Fibroblast of villous mesenchyme (primary cell): ENCODE results near the gene ARHGAP28. TPM values are rescaled to one million over a fixed set of nuclear protein-coding genes. Genes with fewer than 3 reads are reported as not detected.

ENCODE experiments used
- DNase-seq: peaks from one replicate; pipeline ENCODE4 v3.0.0-alpha.2; 2010; ENCODE audit warnings: low read depth
- H3K4me3 ChIP-seq: 2 replicates; pipeline ENCODE4 v1.5.1; 2011; ENCODE audit warnings: low read depth, mild to moderate bottlenecking, low read length
- CTCF ChIP-seq: IDR thresholded peaks from 2 replicates; pipeline ENCODE4 v1.5.1; 2012; ENCODE audit warnings: low read depth, mild to moderate bottlenecking, low read length; ENCODE audit not compliant: insufficient read depth
- total RNA-seq: library from RNA; depleted of rRNA; stranded (reverse); fragments of >200 nt; gene quantifications from 2 replicates; pipeline ENCODE4 v1.2.3, GENCODE V29; 2012

The ARHGAP28 gene
- total RNA-seq, 1 donor, result 6.0 TPM

- no peak overlapping the region for H3K4me3 ChIP-seq
- no peak for TF ChIP-seq CTCF
- peak; percentile 81 for DNase-seq
These were observed 78.2 kb downstream of the ARHGAP28 start for GRCh38 chr18:6807515-6808257.

GRCh38 chr18:6810191-6810590 lies 80.7 kb downstream of the ARHGAP28 start:
- no peak for DNase-seq
- no peak overlapping the region for H3K4me3 ChIP-seq
- no peak for TF ChIP-seq CTCF

DNA sequence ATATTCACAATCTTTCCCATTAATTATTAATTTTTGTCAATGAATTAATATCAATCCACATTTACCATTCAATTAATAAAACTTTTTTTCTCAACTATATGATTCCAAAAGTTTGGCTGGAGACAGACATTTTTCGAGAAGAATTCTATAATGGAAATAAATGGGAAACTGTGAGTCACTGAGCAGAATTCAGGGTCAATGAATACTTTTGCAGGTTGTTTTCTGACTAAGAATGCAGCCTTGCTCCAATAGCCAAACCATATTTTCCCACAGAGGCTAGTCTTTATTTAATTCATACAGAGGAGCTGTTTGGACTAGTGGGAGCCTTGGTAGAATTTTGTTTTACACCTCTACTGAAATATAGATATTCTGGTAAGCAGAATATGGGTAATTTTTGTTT lies 82.3 kb downstream of the ARHGAP28 start:
- no peak for DNase-seq
- TF ChIP-seq CTCF, result no peak

DNA sequence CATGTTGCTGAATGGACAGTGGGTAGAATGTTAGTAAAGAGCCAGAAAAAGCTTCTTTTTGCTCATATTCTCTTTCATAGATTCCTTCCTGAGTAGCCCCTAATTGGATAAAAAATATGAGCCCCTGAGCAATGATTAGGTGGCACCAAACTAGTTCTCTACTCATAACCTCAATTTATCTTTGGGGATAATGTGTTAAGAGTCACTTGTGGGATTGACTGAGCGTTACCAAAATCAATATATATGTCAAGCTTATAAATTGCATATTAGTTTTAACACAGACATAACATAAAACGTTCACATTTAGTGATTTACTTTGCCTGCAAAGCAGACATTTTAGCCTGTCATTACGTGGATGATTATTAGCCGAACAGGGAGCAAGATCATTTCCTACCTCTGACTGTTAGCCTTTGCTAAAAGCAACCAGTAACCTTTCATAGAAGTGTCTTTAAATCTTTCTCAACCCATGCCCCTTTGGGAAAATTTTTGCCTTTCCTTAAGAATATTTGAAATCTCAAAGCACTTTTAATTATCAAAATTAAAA lies 85.4 kb downstream of the ARHGAP28 start:
- no peak for DNase-seq
- no peak for TF ChIP-seq CTCF
- H3K4me3 ChIP-seq, result no peak overlapping the region

More for the DNA sequence above, 82.3 kb downstream of the ARHGAP28 start:
- H3K4me3 ChIP-seq, result no peak overlapping the region

- peak; percentile 62 for DNase-seq
- no peak for TF ChIP-seq CTCF
- H3K4me3 ChIP-seq, result no peak overlapping the region
These were observed 86.6 kb downstream of the ARHGAP28 start for GRCh38 chr18:6816154-6816553.

DNA sequence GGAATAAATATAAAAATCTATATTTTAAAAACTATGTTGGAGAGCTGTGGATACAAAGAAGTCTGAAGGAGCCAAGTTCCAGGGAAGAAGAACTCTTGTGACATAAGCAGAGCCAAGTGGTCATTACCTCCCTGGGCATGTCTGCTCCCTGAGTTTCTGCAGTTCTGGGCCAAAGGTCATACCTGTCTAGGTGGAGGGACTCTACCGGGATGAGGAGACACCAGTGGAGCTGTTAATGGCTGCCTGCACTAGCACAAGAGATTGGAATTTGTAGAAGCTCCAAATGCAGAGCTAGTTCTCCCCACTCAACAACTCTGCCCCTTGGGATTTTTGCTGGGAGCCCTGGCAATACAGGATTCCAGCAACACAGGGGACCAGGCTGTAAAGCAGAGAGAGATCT lies 89.8 kb downstream of the ARHGAP28 start:
- TF ChIP-seq CTCF, result no peak
- DNase-seq, result no peak
- H3K4me3 ChIP-seq, result no peak overlapping the region
